Fibroblast of upper back skin (primary cell): ENCODE results near the gene SMIM20.
"Not testable (repeated sequence)": the region's sequence is repeated elsewhere in the genome, so short reads cannot be mapped to it uniquely, and the experiment has no call there.

Source experiments
- DNase-seq: peaks from one replicate; pipeline ENCODE4 v3.0.0-alpha.2; 2013

The SMIM20 gene

DNA sequence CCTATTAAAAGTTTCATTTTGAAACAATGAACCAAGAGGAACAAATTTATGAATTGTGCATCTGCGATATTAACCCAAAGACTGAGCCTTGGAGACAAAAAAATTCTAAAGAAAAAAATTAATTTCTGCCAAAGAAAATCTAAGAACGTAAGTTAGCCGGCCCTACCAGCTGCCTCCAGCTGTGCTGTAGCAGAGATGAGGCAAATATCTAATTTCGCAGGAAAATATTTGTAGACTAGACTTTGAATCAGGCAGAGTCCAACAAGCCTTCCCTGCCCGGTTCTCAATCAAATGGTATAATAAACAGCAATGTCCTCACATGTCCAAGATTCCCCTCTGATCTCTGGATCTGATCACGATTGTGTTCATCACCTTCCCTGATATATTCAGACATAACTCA is 21.2 kb upstream of the SMIM20 start:
- DNase-seq = no peak

DNA sequence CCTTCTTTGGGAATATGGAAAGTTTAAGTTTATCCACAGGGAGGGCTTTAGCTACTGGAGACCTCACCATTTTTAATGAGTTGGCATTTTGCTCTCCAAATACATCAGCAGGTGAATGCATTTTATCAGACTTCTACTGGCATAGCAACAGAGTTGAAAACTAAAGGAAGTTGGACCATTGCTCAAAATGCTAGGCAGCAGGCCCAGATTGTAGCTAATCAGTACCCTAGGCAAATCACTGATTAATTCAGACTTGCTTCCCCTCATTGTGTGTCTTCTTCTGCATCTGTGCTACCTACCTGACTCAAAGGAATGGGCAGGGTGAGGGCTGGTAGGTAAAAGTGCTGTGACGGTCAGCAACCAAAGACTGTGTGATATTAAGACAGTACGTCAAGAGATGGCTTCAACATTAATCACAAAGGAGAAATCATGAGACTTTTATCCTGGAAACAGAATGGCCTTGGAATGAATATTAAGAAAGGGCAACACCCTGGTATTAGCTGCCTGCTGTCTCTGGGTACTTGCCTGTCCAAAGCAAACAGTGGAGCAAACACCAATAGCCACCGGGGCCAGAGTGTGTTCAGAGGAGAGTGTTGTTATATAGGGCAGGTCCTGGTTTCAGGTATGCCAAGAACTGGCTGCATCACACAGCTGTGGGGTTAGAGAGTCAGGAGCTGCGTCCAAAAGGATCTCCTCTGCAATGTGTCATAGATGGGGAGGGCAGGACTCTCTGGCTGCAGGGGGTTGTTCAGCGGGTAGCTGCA is 17.1 kb upstream of the SMIM20 start:
- no peak for DNase-seq

DNA sequence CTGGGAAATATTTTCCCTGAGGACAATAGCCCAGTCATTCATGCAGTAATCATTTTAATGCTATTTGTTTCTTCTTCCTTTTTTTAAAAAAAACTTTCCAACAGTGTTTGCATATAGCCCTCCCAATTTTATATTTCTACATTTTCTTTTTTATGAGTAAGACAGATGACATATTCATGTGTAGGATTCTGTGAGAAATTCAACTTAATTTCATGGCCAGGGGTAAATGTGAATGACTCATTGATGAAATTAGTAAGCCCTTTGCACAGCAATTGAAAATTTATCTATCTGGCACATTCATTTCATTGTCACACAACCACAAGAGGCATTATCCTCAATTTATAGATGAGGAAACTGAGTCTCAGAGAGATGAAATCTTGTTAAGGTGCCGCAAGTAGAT is 13.7 kb upstream of the SMIM20 start:
- peak; percentile 53 for DNase-seq

DNA sequence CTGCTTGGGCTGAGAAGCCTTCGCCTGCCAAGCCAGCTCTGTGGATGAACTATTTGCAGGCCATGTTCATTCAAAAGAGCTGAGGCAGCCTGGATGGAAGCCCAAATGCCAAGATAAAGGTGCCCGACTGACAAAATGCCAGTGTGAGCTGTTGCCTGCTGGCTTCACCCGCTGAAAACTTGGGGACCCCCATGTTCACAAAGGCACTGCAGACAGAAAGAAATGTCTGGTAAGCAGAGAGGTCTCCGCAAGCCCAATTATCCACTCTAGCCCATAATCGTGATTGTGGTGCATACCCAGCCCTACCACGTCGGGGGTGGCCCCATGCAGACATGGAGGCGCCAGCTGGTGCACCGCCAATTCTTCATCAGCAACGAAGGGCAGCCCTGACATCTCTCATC is 13.0 kb upstream of the SMIM20 start:
- DNase-seq = no peak

DNA sequence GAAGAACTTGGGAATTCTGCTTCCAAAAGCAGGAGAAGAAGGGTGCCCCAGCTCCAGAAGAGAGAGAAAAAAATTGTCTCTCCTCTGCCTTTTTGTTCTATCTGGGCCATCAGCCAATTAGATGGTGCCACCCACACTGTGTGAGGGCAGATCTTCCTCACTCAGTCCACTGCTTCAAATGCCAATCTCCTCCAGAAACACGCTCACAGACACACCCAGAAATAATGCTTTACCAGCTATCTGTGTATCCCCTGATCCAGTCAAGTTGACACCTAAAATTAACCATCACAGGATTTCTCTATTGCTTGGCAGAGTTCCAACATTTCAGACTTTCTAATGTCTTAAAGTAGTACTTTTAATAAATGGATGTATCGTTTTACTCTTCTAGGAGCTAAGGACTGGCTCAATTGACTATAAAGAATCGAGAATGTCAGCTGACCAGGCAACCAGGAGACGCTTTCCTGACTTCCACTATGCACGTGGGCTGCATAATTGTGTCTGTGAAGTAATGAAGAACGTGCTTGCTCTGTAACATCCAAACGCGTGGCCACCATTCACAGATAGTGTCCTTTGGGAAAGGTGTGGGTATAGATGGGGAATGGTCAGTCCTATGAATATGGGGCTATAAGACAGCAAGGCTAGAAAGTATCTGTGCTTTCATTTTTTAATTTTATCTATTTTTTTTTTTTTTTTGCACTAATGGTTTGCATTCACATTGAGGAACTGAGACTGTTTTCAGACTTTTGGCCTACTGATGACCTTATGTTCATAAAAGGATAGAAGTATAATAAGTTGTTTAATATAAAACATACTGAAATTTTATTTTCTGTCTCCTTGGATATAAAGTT is 9.9 kb upstream of the SMIM20 start:
- no peak for DNase-seq

DNA sequence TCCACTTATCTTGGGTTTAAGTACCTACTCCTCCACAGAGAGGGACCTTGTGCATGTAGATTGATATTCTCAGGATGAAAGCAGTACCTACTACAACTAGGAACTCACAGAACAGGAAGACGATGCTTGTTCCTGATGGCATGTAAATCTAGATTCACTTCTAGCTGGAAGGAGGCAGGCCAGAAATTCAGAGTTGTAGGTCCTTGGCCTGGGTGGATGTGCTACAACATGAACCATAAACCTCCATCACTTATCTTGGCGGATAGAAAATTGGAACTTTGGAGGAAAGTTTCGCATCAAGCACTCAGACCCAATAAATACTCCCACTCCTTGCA is 9.3 kb upstream of the SMIM20 start:
- no peak for DNase-seq

DNA sequence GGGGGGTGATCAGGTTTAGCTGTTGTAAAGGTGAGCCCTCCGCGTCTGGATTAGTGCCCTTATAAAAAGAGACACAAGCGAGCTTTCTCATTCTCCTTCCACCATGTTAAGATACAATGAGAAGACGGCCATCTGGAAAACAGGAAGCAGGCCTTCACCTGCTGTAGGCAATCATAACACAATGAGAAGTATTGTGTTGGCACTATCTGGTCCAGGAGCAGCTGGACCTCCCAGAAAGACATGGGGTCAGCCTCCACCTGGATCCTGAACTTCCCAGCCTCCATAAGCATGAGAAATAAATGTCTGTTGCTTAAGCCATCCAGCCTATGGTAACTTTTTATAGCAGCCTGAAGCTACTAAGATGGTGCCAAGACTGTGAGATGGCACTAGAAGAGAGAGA is 8.6 kb upstream of the SMIM20 start:
- no peak for DNase-seq

DNA sequence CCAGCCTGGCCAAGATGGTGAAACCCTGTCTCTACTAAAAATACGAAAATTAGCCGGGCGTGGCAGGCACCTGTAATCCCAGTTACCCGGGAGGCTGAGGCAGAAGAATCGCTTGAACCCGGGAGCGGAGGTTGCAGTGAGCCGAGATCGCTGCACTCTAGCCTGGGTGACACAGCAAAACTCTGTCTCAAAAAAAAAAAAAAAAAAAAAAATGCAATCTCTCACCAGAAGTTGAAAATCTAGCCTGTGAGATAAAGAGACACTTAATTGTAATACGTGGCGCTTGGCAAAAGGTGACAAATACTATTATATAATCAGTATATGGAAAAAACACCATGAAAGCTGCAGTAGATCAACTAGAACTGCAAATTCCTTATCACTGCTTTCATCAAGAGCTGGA is 7.9 kb upstream of the SMIM20 start:
- not testable (repeated sequence) for DNase-seq

DNA sequence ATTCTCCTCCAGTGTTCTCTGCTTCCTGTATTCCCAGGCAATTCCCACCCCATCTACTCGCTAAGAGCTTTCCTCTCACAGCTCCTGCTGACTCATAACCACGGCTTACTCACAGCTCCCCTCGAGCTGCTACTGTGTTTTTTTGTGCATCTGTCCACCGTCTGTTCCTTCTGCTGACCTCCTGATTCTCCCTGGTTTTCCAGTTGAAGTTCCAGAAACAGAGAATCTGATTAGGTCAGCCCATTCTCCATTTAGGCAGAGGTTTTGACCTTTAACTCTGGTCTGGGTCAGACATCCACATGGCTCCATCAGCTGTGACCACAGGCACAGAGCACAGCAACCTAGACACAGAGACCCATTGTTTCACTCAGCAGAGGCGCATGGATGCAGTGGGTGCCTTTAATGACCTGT is 5.5 kb upstream of the SMIM20 start:
- peak; percentile 97 for DNase-seq

DNA sequence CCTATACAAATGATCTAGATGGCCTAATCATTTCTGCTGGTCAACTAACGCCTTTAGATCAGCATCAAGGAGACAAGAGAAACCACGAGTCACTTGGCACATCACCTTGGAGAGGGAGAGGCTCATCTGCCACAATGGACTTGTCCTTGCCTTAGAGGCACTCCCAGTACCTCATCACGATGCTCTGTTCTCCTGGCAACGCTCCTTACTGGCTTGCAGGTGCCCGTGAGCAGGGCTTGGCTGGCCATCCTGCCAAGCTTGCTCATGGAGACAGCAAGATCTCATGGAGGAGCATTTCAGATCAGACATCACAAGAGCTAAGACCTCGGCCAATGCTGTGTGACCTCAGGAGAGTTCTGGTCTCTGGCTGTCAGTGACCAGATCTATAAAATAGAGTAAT is 2.7 kb upstream of the SMIM20 start:
- no peak for DNase-seq

DNA sequence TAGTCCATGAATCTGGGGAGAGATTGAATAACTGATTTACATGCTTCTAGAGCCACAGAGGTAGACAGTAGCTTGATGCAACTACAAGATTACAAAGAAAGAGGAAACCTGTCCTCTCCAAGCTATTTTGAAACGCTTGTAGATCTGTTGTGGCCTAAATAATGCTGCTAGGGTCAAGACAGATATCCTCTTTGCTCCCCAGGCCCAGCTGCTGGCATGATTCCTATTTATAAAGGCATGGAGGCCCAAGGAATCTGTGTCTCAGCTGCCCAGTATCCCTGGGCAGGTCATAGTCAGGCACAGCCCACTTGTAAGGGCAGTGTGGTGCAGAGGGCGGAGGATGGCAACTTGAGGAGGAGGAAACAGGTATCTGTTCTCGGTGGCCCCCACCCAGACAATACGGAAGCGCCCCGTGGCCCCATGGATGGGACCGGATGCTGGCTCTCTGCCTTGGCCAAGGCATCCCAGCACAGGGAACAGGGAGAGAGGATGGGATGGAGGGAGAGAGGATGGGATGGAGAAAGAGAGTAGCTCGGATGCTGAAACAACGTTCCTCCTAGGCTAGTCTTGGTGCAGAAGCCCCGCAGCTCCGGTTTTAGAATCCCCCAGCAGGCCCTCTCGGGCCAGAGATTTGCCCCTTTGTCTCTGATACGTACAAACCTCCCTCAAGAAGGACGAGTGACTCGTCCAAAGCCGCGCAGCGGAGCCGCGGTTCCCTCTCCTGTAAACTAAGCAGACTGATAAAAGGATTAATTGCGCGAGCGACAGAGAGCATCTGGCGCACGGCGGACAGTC is 767 bp upstream of the SMIM20 start:
- DNase-seq = no peak

DNA sequence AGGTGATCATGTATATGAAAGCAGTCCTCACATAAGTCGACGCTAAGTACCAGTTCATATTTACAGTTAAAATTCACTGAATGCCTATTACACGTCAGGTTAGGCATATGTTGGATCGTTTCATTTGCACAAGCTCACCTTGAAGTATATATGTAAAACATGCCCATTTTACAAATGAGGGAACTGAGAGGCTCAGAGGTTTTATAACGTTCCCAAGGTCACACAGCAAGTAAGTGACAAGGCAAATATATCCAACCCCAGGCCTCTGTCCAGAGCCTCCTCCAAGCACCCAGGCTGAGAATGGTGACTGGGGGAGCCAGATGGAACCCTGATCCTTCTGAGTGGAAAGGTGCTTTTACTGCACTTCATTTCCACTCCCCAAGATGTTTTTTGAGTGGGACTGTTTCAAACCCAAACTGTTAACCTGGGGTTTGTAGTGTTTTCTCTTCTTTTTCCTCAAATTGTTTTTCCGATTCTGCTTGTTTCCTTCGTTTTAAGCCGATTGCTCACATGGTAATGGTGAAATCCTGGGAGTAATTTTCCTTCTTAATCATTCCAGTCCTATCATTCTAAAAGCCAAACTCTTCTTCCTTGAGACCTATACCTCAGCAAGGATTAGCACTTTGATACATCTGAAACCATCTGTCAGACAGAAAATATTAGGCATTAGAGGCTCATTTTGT is 791 bp downstream of the SMIM20 start:
- DNase-seq = no peak

DNA sequence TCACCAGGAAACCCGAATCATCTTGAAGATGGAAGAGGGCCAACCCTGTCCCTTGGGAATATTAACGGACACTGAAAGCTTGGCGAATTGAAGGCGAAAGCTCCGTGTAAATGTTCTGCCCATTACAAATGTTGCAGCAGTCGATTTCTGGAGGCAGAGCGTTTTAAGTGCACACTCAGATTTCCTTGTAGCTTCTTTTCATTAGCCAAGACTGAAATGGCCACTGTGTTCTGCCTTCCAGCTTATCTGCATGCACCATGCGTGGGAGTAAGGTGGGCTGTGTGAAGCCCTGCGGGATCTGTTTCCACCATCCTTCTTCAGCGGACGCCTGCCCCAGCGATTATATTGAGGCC is 1.3 kb downstream of the SMIM20 start:
- peak; percentile 50 for DNase-seq

DNA sequence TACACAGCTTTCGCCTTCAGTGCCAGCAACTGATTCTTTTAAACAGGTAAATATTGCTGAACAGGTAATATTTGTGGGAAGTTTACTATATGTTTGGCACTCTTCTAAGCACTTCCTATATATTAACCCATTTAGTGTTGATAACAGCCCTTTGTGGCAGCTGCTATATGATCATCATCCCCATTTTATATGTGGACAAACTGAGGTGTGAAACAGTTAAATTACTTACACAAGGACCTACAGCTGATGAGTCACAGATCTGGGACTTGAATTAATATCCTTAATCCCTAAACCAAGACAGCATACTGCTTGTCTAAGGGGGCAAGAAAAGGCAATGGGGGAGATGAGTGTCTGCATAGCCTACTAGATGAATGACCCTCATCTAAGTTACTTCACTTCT is 2.9 kb downstream of the SMIM20 start:
- no peak for DNase-seq

DNA sequence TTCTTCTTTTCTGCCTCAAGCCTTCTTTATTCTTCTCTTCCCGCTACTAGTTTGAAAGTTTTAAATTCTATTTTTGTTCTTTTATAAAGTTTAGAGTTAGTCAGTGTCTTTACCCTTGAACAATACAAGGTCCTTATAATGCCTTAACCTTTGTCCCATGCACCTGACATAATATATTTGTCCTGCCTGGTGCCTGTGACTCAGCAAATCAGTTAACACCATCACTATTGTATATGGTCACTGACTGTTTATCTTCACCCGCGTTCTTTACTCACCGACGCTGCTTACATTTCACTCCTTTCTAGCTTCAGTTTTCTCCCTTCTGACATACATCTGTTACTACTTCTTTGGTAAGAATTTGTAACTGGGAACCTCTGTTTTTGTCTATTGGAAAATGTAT is 5.7 kb downstream of the SMIM20 start:
- DNase-seq = no peak

DNA sequence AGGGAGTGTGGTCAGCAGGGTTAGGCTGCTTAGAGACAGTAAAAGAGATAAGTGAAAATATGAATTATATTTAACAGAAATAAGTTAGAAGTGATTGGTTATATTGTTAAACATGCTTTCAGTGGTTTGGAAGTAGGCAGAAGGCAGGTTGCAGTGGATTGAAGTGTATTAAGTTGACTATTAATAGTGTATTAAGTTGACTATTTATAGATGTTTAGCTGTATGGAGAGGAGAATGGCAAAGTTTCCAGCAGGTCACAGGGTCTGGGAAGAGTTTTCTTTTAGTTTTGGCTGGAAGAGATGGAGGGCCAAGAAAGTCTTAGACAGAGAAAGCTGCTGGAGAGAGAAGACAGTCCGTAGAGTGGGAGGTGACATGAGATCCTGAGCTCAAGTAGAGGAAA is 7.9 kb downstream of the SMIM20 start:
- DNase-seq = no peak

DNA sequence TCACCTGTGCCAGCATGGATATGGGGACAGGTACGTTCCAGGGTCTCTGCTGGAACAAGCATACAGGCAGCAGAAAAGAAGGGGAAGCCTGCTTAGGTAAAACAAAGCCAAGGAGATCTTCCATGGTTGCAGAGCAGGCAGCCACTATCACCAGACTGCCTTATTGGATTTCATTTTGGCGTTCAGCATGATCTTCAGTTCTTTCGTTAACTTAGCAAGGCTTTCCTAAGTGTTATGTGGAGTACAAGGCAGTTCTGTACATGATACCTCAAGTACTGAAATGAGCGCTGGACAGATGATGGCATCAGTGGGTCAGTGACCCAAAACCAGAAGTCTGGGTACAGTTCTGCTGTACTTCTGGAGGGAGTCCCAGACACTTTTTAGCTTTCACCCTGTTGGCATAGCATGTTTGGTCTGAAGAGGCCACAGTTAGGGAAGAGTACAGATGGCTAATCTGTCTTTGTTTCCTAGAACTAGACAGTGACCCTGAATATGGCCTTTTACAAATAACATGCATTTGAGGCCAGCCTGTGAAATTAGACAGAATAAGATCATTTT is 8.9 kb downstream of the SMIM20 start:
- no peak for DNase-seq

DNA sequence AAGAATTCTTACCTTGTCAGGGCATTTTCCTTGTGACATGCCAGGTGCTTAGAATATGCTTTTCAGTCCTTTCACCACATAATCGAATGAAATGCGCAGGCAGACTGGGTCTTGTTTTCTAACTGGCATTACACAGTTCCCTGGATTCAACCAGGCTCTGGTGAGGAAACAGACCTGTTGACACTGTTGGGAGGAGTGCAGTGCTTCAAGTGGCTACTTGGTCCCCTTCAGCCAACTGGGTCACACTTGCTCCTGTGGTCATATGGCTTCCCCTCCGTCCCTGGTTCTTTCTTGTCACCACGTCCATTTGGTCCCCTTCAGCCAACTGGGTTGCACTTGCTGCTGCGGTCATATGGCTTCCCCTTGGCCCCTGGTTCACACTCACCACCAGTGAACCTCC is 9.7 kb downstream of the SMIM20 start:
- DNase-seq = no peak

DNA sequence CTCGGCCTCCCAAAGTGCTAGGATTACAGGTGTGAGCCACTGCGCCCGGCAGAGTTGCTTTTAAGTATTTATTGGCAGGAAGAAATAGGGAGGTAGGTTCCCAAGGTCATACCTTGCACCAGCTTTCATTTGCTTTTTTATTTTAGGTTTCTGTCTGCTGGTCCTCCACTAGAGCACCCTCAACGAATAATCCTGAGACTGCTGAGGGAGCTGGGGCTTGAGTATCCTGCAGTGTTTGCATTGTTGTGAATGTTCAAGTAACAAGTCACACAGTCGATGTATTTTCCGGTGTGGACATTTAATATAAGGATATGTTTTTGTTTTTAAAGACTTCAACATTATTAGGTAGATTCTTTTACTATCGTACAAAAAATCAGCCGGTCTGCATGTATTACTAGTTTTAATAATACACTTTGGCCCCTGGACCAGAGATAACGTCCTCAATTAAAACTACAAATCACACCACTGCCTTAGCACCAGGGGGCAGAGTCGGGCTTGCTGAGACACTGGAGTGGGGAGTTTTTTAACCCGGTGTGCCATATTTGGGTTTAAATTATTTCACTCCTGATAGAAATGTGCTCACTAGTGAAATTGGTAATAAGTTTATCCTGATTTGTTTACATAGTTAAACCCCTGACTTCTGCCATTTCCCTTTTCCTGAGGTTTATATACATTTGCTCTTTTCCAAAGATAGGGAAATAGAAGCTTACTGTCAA is 11.6 kb downstream of the SMIM20 start:
- DNase-seq = peak; percentile 38

DNA sequence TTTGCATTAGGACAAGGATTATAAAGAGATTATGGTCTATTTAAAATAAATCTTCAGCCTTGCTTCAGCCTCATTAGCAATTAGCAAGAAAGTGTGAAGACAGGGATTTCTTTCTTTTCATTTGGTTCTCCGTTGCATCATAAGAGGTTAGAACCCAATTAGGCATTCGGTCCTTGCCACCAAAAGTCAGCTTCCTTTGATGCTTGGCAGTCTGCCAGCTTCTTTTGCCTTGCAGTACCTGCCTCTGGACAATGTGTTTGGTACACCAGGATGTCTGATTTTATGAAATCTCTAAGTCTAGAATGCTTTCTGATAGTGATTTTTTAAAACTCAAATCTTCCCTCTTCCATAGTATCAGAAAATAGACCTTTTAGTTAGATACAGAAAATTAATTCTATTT is 12.4 kb downstream of the SMIM20 start:
- DNase-seq = no peak

DNA sequence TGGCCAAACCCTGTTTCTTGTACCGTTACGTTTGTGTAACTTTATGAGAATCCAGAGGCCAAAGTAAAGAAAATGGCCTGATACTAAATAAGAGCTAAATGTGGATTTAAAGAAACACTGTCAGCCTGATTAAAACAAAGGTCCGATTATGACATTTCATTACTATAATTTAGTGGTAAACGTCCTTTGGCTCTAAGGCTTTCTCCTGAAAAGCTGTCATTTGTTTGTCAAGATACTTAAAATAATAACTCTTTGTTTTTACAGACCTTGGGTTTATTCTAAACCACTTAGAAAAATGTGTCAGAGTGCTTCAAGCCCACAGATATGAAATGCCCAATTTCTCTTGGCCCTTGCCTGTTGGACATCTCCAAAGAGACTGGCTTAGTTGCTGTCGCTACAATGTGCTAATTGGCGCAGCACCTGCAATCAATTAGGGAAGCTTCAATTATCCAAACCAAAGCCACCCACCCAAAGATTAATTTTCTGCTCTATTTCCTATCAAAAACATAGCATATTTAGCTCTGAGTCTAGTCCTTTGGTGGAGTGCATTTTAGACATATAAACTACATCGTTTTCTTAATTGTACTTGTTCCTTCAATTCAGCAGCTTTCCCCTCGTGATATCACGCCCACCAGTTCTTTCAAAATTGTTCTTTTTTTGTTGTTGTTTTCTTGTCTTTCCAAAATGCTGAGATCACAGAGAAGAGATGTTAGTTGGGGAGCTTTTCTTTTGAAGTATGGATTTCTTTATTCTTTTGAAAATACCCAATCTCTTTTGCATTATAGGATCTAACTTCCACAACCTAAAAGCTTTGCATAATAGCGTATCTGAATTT is 13.6 kb downstream of the SMIM20 start:
- no peak for DNase-seq
